ENCODE measurements around the gene SLC25A5.

SLC25A5 gene

GRCh38 chrX:119512146-119512800 is 44.0 kb downstream of the SLC25A5 start:
- peak in 3 of 6 experiments; percentile 1 to 8 (median 7) for DNase-seq

- DNase-seq: peak in 5 of 6 experiments; percentile 14 to 69 (median 33)
These were observed 48.0 kb downstream of the SLC25A5 start for GRCh38 chrX:119516157-119516702.

DNA sequence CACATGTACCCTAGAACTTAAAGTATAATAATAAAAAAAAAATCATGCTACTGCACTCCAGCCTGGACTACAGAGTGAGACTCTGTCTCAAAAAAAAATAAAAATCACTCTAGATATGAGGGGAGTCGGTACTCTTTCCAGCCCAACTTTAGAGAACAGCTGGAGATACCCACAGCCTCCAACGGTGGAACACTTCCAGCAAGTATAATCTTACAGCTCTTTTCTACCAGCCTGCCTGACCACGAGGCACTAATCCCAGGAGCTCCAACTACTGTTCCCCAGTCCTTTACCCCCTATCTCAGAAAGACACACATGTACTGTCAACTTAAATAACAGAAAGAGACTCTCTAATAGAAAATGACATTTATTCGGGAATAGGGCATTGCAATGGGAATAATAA is 50.1 kb downstream of the SLC25A5 start:
- DNase-seq: no peak
